ENCODE data around the gene SPAG6.

GRCh38 chr10:22427890-22428571, 82.7 kb downstream of the SPAG6 start:
- TF ChIP-seq CTCF (IDR thresholded peaks at IDR 0.05) = no peak
- TF ChIP-seq POLR2A (IDR thresholded peaks at IDR 0.05; ENCODE audit: low read depth) = no peak
- TF ChIP-seq POLR2AphosphoS5 (IDR thresholded peaks at IDR 0.05) = no peak
- no peak for TF ChIP-seq EP300 (IDR thresholded peaks at IDR 0.05)
